Ishikawa (cell line): ENCODE measurements around the gene SCFD1.

ENCODE experiments used
- EGR1 ChIP-seq: IDR thresholded peaks from 2 replicates; pipeline ENCODE4 v1.6.1; 2012
- TAF1 ChIP-seq: IDR thresholded peaks from 2 replicates; pipeline ENCODE4 v1.6.1; 2012; ENCODE audit warnings: low read depth, mild to moderate bottlenecking
- ZBTB7A ChIP-seq: IDR thresholded peaks from 2 replicates; pipeline ENCODE4 v1.6.1; 2012; ENCODE audit warnings: low read depth

- no peak for TF ChIP-seq ZBTB7A
- TF ChIP-seq TAF1, result no peak
- TF ChIP-seq EGR1, result no peak
Measured at GRCh38 chr14:30582376-30582775, 39.7 kb upstream of the SCFD1 start.
